H9 (cell line): ENCODE data around the gene CMSS1. TPM values are rescaled to one million over a fixed set of nuclear protein-coding genes. Genes with fewer than 3 reads are reported as not detected.

Experiments
- DNase-seq: peaks from one replicate; pipeline ENCODE4 v3.0.0-alpha.2; 2017
- H2AFZ ChIP-seq: one replicate; pipeline ENCODE4 v1.6.1; 2013; ENCODE audit warnings: mild to moderate bottlenecking, low read length, control low read depth, moderate library complexity
- H2AK5ac ChIP-seq: 2 replicates; pipeline ENCODE4 v1.6.1; 2013; ENCODE audit warnings: low read length, control low read depth, mixed read lengths; ENCODE audit not compliant: insufficient read length
- H2BK120ac ChIP-seq: one replicate; pipeline ENCODE4 v1.6.1; 2013; ENCODE audit warnings: low read depth, mild to moderate bottlenecking, low read length, control low read depth, inconsistent platforms; ENCODE audit not compliant: poor library complexity, severe bottlenecking
- H2BK12ac ChIP-seq: 2 replicates; pipeline ENCODE4 v1.6.1; 2013; ENCODE audit warnings: low read length, control low read depth, mixed read lengths, low read depth; ENCODE audit not compliant: insufficient read length
- H2BK15ac ChIP-seq: 2 replicates; pipeline ENCODE4 v1.6.1; 2013; ENCODE audit warnings: low read depth, low read length, control low read depth
- H2BK20ac ChIP-seq: one replicate; pipeline ENCODE4 v1.6.1; 2013; ENCODE audit warnings: low read depth, mild to moderate bottlenecking, low read length, control low read depth, inconsistent platforms; ENCODE audit not compliant: poor library complexity, severe bottlenecking
- H2BK5ac ChIP-seq: 2 replicates; pipeline ENCODE4 v1.6.1; 2013; ENCODE audit warnings: low read length, control low read depth, mixed read lengths; ENCODE audit not compliant: insufficient read length
- H3K14ac ChIP-seq: 2 replicates; pipeline ENCODE4 v1.6.1; 2013; ENCODE audit warnings: low read length, control low read depth; ENCODE audit not compliant: insufficient read depth
- H3K18ac ChIP-seq: 2 replicates; pipeline ENCODE4 v1.6.1; 2013; ENCODE audit warnings: low read depth, mild to moderate bottlenecking, mixed read lengths, low read length, control low read depth; ENCODE audit not compliant: insufficient read length
- H3K23ac ChIP-seq: 2 replicates; pipeline ENCODE4 v1.6.1; 2013; ENCODE audit warnings: low read length, control low read depth, mixed read lengths, low read depth; ENCODE audit not compliant: insufficient read length
- H3K23me2 ChIP-seq: 2 replicates; pipeline ENCODE4 v1.6.1; 2013; ENCODE audit warnings: low read depth, mild to moderate bottlenecking, mixed read lengths, low read length, control low read depth; ENCODE audit not compliant: insufficient read length, poor library complexity, severe bottlenecking
- H3K27ac ChIP-seq: 2 replicates; pipeline ENCODE4 v1.5.1; 2013; ENCODE audit warnings: low read length, control low read depth, mixed read lengths, low read depth; ENCODE audit not compliant: insufficient read length
- H3K27me3 ChIP-seq: 2 replicates; pipeline ENCODE4 v1.6.1; 2013; ENCODE audit warnings: low read length, control low read depth, inconsistent platforms; ENCODE audit not compliant: insufficient read depth
- H3K4ac ChIP-seq: 2 replicates; pipeline ENCODE4 v1.6.1; 2013; ENCODE audit warnings: low read depth, mild to moderate bottlenecking, control low read depth, inconsistent platforms, low read length, moderate library complexity
- H3K4me1 ChIP-seq: 2 replicates; pipeline ENCODE4 v1.6.1; 2013; ENCODE audit warnings: low read length, control low read depth, inconsistent platforms; ENCODE audit not compliant: insufficient read depth
- H3K4me2 ChIP-seq: 2 replicates; pipeline ENCODE4 v1.6.1; 2013; ENCODE audit warnings: low read length, control low read depth, mixed read lengths; ENCODE audit not compliant: insufficient read length, insufficient read depth
- H3K56ac ChIP-seq: 2 replicates; pipeline ENCODE4 v1.6.1; 2013; ENCODE audit warnings: low read depth, mild to moderate bottlenecking, mixed read lengths, low read length, control low read depth; ENCODE audit not compliant: insufficient read length
- H3K79me1 ChIP-seq: 2 replicates; pipeline ENCODE4 v1.6.1; 2013; ENCODE audit warnings: low read depth, mild to moderate bottlenecking, moderate library complexity, low read length, control low read depth, inconsistent platforms; ENCODE audit not compliant: insufficient read depth, poor library complexity, severe bottlenecking
- H3K79me2 ChIP-seq: 2 replicates; pipeline ENCODE4 v1.6.1; 2013; ENCODE audit warnings: low read length, control low read depth, inconsistent platforms; ENCODE audit not compliant: insufficient read depth
- H3K9ac ChIP-seq: 2 replicates; pipeline ENCODE4 v1.6.1; 2013; ENCODE audit warnings: low read length, control low read depth, mixed read lengths; ENCODE audit not compliant: insufficient read length; ENCODE audit errors: extremely low read depth
- H3K9me3 ChIP-seq: one replicate; pipeline ENCODE4 v1.6.1; 2013; ENCODE audit warnings: low read depth, low read length, inconsistent platforms; ENCODE audit not compliant: control insufficient read depth
- H3T11ph ChIP-seq: one replicate; pipeline ENCODE4 v1.6.1; 2013; ENCODE audit warnings: mild to moderate bottlenecking, low read length, control low read depth, inconsistent platforms
- H4K20me1 ChIP-seq: one replicate; pipeline ENCODE4 v1.6.1; 2013; ENCODE audit not compliant: control insufficient read depth, insufficient read length, insufficient read depth
- H4K5ac ChIP-seq: 2 replicates; pipeline ENCODE4 v1.6.1; 2013; ENCODE audit warnings: low read depth, mild to moderate bottlenecking, mixed read lengths, low read length, control low read depth; ENCODE audit not compliant: insufficient read length
- H4K8ac ChIP-seq: replicated peaks from 2 replicates; pipeline ENCODE4 v1.6.1; 2013; ENCODE audit warnings: low read length, control low read depth, mixed read lengths, low read depth; ENCODE audit not compliant: insufficient read length
- H4K91ac ChIP-seq: 2 replicates; pipeline ENCODE4 v1.6.1; 2013; ENCODE audit warnings: low read depth, mild to moderate bottlenecking, moderate library complexity, mixed read lengths, low read length, control low read depth; ENCODE audit not compliant: insufficient read length
- H3K27ac Mint-ChIP-seq, 3 experiments: 2 replicates in 2 of 3; 3 replicates in 1 of 3; pipeline ENCODE4 v1.8.0; 2020 to 2021; ENCODE audit warnings: mixed read lengths in 3 of 3, mild to moderate bottlenecking in 1 of 3, moderate library complexity in 1 of 3
- H3K27me3 Mint-ChIP-seq: 2 replicates; pipeline ENCODE4 v1.8.0; 2021; ENCODE audit warnings: low read depth, mild to moderate bottlenecking, moderate library complexity, mixed read lengths
- H3K36me3 Mint-ChIP-seq, 3 experiments: 2 replicates in 2 of 3; 3 replicates in 1 of 3; pipeline ENCODE4 v1.8.0; 2020 to 2021; ENCODE audit warnings: low read depth in 3 of 3, mixed read lengths in 3 of 3; ENCODE audit not compliant: insufficient read depth in 1 of 3
- H3K4me1 Mint-ChIP-seq, 2 experiments: 2 replicates each; pipeline ENCODE4 v1.8.0; 2020; ENCODE audit warnings: mixed read lengths in 2 of 2
- H3K4me3 Mint-ChIP-seq, 2 experiments: 2 replicates in 1 of 2; 3 replicates in 1 of 2; pipeline ENCODE4 v1.8.0; 2020 to 2021; ENCODE audit warnings: mild to moderate bottlenecking in 2 of 2, mixed read lengths in 2 of 2, moderate library complexity in 1 of 2
- H3K9me3 Mint-ChIP-seq, 2 experiments: 2 replicates in 1 of 2; 3 replicates in 1 of 2; pipeline ENCODE4 v1.8.0; 2020; ENCODE audit warnings: mild to moderate bottlenecking in 2 of 2, mixed read lengths in 2 of 2, moderate library complexity in 1 of 2
- WGBS: extraction: QIAGEN DNeasy Blood & Tissue Kit; methylation state at CpG from one replicate; pipeline ENCODE4 v1.1.7; 2013; ENCODE audit warnings: missing lambda C conversion rate, low lambda C conversion rate, mixed read lengths; ENCODE audit not compliant: insufficient read length; ENCODE audit errors: extremely low coverage; 5-methylcytosine and 5-hydroxymethylcytosine counted together
- total RNA-seq: library from RNA; stranded (reverse); gene quantifications from 2 replicates; pipeline ENCODE4 v1.2.1, GENCODE V29; 2021
- TF ChIP-seq, protein P1 (sequence below): fragments of 200-600 bp; sonication (generic); conservative IDR thresholded peaks from 3 replicates; pipeline ENCODE4 v1.8.0; 2021; ENCODE audit warnings: antibody characterized with exemption, mild to moderate bottlenecking

CMSS1 gene
- total RNA-seq, 1 experiment from 2014 or later: 61.8 TPM

GRCh38 chr3:100183608-100184125 lies 366.0 kb downstream of the CMSS1 start:
- Mint-ChIP-seq H3K36me3 (peaks cover 27 to 30% (median 27%) of the 10 kb centered on the region in 3 experiments), H3K27me3 (no peaks in the 10 kb centered on the region), H3K4me1 (peaks cover 13 to 21% of the 10 kb centered on the region in 2 experiments), H3K27ac (no peak overlapping the region; a peak in 1 of 7 replicates), H3K9me3 (peaks cover 23 to 30% of the 10 kb centered on the region in 2 experiments), H3K4me3 (no peak overlapping the region)
- no peak overlapping the region for H3K56ac ChIP-seq
- no peaks in the 10 kb centered on the region for H3K79me1 ChIP-seq
- no peak overlapping the region for H3K27ac ChIP-seq
- no peak overlapping the region for H3K18ac ChIP-seq
- no peak overlapping the region for H4K91ac ChIP-seq
- TF ChIP-seq, protein P1, sequence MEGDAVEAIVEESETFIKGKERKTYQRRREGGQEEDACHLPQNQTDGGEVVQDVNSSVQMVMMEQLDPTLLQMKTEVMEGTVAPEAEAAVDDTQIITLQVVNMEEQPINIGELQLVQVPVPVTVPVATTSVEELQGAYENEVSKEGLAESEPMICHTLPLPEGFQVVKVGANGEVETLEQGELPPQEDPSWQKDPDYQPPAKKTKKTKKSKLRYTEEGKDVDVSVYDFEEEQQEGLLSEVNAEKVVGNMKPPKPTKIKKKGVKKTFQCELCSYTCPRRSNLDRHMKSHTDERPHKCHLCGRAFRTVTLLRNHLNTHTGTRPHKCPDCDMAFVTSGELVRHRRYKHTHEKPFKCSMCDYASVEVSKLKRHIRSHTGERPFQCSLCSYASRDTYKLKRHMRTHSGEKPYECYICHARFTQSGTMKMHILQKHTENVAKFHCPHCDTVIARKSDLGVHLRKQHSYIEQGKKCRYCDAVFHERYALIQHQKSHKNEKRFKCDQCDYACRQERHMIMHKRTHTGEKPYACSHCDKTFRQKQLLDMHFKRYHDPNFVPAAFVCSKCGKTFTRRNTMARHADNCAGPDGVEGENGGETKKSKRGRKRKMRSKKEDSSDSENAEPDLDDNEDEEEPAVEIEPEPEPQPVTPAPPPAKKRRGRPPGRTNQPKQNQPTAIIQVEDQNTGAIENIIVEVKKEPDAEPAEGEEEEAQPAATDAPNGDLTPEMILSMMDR: no peak
- H3T11ph ChIP-seq: no peak overlapping the region
- no peak overlapping the region for H2BK5ac ChIP-seq
- H3K14ac ChIP-seq: no peak overlapping the region
- H3K23me2 ChIP-seq: no peaks in the 10 kb centered on the region
- H3K27me3 ChIP-seq: no peaks in the 10 kb centered on the region
- H4K5ac ChIP-seq: no peak overlapping the region
- H4K8ac ChIP-seq: no peak overlapping the region
- H3K79me2 ChIP-seq: no peaks in the 10 kb centered on the region
- H3K4me2 ChIP-seq: no peak overlapping the region
- WGBS: no CpG with 5 or more reads among the region's 1 CpG
- no peak overlapping the region for H2AFZ ChIP-seq
- no peak overlapping the region for H3K23ac ChIP-seq
- no peaks in the 10 kb centered on the region for H3K4me1 ChIP-seq
- no peak overlapping the region for H2BK120ac ChIP-seq
- no peak overlapping the region for H2BK15ac ChIP-seq
- H3K9ac ChIP-seq: no peak overlapping the region
- H4K20me1 ChIP-seq: no peaks in the 10 kb centered on the region
- DNase-seq: no peak
- H2BK12ac ChIP-seq: no peak overlapping the region
- peaks cover 18% of the 10 kb centered on the region for H3K9me3 ChIP-seq
- no peak overlapping the region for H2AK5ac ChIP-seq
- H2BK20ac ChIP-seq: no peak overlapping the region
- H3K4ac ChIP-seq: no peak overlapping the region
